HG03175 (cell line): Measurements from ENCODE around the gene NDUFA12.
"Not testable (repeated sequence)": the region's sequence is repeated elsewhere in the genome, so short reads cannot be mapped to it uniquely, and the experiment has no call there.

ENCODE experiments used
- ATAC-seq: cut with Tn5 transposase; IDR thresholded peaks from one replicate; pipeline ENCODE4 v1.9.1; 2021; ENCODE audit warnings: mild to moderate bottlenecking, moderate library complexity; ENCODE audit not compliant: unreplicated experiment

NDUFA12 gene

GRCh38 chr12:95003213-95003920 lies at the start of gene NDUFA12:
Gene NDUFA12, minus strand, starts transcription at chr12:95003697. Its CDS starts 17 bp downstream, at chr12:95003680.
- peak; percentile 99 for ATAC-seq

GRCh38 chr12:95051241-95051640 lies 47.7 kb upstream of the NDUFA12 start:
- no peak for ATAC-seq

- no peak for ATAC-seq
Measured at GRCh38 chr12:95037906-95038305, 34.4 kb upstream of the NDUFA12 start.

- ATAC-seq = no peak
Measured at GRCh38 chr12:95034750-95035149, 31.3 kb upstream of the NDUFA12 start.

DNA sequence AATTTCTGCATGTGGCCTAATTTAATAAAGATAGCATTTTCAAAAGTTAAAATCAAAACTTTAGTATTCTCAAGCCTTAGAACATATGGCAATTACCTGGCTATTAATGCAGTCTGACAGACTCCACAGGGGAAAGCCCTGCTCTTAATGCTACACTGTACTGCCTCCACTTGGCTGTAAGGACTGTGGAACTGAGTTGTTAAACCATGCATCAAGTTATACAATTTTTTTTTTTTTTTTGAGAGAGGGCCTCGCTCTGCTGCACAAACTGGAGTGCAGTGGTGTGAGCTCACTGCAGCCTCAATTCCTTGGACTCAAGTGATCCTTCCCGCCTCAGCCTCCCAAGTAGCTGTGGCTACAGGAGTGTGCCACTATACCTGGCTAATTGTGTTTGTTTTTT lies 19.0 kb upstream of the NDUFA12 start:
- no peak for ATAC-seq

- no peak for ATAC-seq
Measured at GRCh38 chr12:95017482-95017881, 14.0 kb upstream of the NDUFA12 start.

DNA sequence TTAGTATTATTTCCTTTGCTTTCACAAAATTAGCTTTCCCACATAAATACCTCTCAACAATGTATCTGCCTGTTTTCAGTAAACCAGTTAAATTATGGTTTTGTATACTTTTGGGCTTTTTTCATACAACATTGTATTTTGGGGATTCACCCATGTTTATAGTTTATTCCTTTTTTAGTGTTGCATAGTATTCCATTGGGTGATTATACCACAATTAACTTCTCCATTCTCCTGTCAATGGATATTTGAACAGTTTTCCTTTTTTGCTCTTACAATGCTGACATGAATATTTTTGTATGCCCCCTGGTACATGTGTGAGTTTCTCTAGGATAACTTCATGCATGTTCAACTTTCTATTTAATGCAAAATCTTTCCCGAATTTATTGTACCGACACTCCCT lies 12.6 kb upstream of the NDUFA12 start:
- ATAC-seq = no peak

DNA sequence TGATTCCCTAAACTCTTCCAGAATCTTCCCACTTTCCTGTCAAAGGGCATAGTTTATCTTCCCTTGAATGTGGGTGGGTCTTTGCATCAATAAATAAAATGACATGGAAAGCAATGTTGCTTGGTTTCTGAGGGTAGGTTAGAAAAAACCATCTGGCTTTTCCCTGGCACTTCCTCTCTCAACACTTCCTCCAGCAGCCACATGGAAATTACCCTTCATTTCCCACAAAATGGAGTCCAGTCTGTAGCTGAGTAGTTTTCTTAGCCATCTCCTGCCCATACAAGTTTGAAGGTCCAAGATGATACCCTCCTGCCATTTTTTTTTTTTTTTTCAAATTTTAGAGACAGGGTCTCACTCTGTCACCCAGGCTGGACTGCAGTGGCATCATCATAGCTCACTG lies 11.1 kb upstream of the NDUFA12 start:
- ATAC-seq = no peak

GRCh38 chr12:95006206-95006605 lies 2.7 kb upstream of the NDUFA12 start:
- no peak for ATAC-seq

GRCh38 chr12:95004610-95005009 lies 1.1 kb upstream of the NDUFA12 start:
- ATAC-seq = no peak

DNA sequence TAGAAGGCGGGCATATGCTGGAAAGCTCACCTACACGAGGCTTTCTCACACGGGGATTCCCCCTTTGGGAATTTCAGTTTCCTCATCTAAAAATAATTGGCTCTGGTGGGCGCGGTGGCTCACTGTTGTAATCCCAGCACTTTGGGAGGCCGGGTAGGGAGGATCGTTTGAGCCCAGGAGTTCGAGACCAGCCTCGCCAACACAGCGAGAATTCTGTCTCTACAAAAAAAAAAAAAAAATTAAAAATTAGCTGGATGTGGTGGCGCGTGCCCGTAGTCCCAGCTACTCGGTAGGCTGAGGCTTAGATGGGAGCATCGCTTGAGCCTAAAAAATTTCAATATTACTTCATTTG lies 400 bp upstream of the NDUFA12 start:
- ATAC-seq = no peak

- no peak for ATAC-seq
Measured at GRCh38 chr12:95002754-95003153, 743 bp downstream of the NDUFA12 start.

- ATAC-seq = no peak
Measured at GRCh38 chr12:94998326-94998725, 5.2 kb downstream of the NDUFA12 start.

- no peak for ATAC-seq
Measured at GRCh38 chr12:94997726-94998125, 5.8 kb downstream of the NDUFA12 start.

GRCh38 chr12:94997061-94997460 lies 6.4 kb downstream of the NDUFA12 start:
- ATAC-seq = no peak

DNA sequence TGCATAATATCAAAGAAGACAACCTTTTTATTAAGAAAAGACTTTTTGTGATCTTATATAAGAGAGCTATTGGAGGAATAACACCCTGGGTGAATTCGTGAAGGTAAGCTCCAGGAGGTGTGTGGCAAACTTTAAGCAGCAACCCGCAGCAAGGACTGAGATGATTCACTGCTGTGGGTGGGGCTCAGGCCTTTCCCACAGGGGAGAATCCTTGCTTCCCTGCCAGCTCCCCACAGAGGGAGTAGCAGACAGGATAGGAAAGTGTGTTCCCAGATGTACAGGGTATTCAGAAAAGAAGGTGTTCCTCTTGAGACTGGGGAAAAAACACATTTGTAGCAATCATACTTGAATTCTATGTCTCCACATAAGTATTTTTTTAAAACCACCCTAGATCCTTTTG lies 9.2 kb downstream of the NDUFA12 start:
- ATAC-seq = no peak

DNA sequence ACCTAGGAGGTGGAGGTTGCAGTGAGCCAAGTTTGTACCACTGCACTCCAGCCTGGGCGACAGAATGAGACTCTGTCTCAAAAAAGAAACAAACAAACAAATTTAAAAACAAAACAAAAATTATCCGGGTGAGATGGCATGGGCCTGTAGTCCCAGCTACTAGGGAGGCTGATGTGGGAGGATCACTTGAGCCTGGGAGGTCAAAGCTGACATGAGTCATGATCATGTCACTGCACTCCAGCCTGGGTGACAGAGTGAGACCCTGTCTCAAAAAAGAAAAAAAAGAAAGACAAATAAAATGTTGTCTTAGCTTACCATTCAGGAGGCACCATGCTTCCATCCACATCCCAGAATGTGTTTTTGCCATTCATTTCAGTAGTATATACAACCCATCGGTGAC lies 9.6 kb downstream of the NDUFA12 start:
- ATAC-seq = not testable (repeated sequence)

- ATAC-seq = no peak
Measured at GRCh38 chr12:94990222-94990621, 13.3 kb downstream of the NDUFA12 start.

DNA sequence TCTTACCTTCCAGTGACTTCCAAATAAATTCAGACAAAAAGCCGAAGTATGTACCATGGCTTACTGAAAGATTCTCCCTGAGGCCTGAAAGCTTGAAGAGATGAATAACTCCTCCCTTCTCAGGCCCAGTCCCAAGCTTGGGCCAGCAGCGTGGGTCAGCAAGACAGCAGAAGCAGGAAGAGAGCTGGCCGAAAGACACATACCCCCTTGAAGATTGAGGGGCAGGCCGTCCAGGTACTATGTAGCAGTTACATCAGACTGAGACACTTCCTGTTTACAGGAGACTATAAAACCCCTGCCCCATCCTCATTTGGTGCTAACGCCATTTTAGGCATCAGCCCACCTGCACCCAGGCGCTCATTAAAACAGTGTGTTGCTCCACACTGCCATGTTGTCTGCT lies 15.0 kb downstream of the NDUFA12 start:
- no peak for ATAC-seq

- ATAC-seq = no peak
Measured at GRCh38 chr12:94987801-94988200, 15.7 kb downstream of the NDUFA12 start.

GRCh38 chr12:94987076-94987669 lies 16.3 kb downstream of the NDUFA12 start:
- no peak for ATAC-seq

GRCh38 chr12:94985099-94985498 lies 18.4 kb downstream of the NDUFA12 start:
- not testable (repeated sequence) for ATAC-seq

DNA sequence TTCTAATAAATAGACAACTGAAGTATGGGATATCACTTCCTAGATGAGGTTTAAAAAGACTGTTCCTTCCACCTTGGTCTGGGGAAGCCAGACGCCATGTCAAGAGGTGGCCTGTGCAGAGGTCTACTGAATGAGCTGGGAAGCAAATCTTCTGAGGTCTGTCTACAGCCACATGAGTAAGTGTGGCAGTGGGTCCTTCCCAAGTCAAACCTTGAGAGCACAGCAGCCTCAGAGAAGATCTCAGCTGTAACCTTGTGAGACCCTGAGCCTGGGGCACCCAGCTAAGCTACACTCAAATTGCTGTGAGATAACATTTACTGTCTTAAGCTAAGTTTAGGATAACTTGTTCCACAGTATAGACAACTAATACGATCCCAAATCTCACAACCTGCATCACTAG lies 20.2 kb downstream of the NDUFA12 start:
- no peak for ATAC-seq
